ENCODE results near the gene ESPN.

Gene ESPN

GRCh38 chr1:6410248-6410893 lies 14.2 kb upstream of the ESPN start:
- no peak for TF ChIP-seq CTCF (IDR thresholded peaks at IDR 0.05; ENCODE audit: low read depth, low read length, missing control alignments)
- H3K4me3 ChIP-seq (replicated peaks; ENCODE audit: low read depth, low read length): no peak overlapping the region
- DNase-seq (ENCODE audit: extremely low read depth, low read depth): no peak

DNA sequence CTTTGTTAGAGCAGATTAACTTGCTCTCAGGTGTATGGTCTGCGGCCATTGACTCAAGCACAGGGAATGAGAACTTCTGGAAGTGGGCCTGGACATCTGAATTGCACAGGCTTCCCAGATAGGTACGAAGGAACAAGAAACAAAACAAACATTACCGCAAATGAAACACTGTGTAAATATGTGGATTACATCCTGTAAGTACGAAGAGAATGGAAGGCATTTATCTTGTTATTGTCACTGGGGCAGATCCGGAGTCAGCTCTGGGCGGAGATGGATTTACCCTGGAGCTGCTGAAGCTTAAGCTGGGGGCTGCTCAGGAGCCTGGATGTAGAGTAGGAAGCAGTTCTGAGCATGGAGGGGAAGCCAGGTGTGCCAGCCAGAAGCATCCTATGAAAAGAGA lies 11.7 kb upstream of the ESPN start:
- DNase-seq (ENCODE audit: extremely low read depth, low read depth): no peak
- TF ChIP-seq CTCF (IDR thresholded peaks at IDR 0.05; ENCODE audit: low read depth, low read length, missing control alignments): no peak
- no peak overlapping the region for H3K4me3 ChIP-seq (replicated peaks; ENCODE audit: low read depth, low read length)

DNA sequence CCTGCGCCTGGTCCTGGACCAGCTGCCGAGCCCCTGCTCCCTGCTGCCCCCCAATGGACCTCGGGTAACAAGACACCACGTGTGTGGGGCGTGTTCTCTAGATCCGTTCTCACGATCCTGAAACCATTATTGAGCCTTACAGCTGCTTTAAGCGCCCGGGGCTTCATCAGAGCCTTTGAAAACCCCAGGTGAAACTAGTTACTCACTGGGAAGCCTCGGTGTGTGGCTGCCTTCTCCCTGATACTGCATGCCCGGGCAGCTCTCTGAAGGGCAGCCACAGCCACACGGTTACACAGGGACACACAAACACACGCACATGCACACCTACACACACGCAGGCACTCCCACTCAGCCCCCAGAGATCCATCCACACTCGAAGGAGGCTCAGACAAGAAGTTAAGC lies 10.1 kb upstream of the ESPN start:
- peak; percentile 75 for TF ChIP-seq CTCF (IDR thresholded peaks at IDR 0.05; ENCODE audit: low read depth, low read length, missing control alignments)
- DNase-seq (ENCODE audit: extremely low read depth, low read depth): peak; percentile 55
- H3K4me3 ChIP-seq (replicated peaks; ENCODE audit: low read depth, low read length): no peak overlapping the region

GRCh38 chr1:6414881-6415626 lies 9.5 kb upstream of the ESPN start:
- TF ChIP-seq CTCF (IDR thresholded peaks at IDR 0.05; ENCODE audit: low read depth, low read length, missing control alignments): no peak
- DNase-seq (ENCODE audit: extremely low read depth, low read depth): no peak

GRCh38 chr1:6416295-6416656 lies 8.3 kb upstream of the ESPN start:
- TF ChIP-seq CTCF (IDR thresholded peaks at IDR 0.05; ENCODE audit: low read depth, low read length, missing control alignments): no peak
- no peak overlapping the region for H3K4me3 ChIP-seq (replicated peaks; ENCODE audit: low read depth, low read length)
- no peak for DNase-seq (ENCODE audit: extremely low read depth, low read depth)

More at GRCh38 chr1:6414881-6415626, 9.5 kb upstream of the ESPN start:
- H3K4me3 ChIP-seq (replicated peaks; ENCODE audit: low read depth, low read length): no peak overlapping the region

GRCh38 chr1:6416906-6417305 lies 7.7 kb upstream of the ESPN start:
- no peak for TF ChIP-seq CTCF (IDR thresholded peaks at IDR 0.05; ENCODE audit: low read depth, low read length, missing control alignments)
- H3K4me3 ChIP-seq (replicated peaks; ENCODE audit: low read depth, low read length): no peak overlapping the region
- DNase-seq (ENCODE audit: extremely low read depth, low read depth): no peak
